ENCODE data around the gene OSCAR.
"Not testable (repeated sequence)": the region's sequence is repeated elsewhere in the genome, so short reads cannot be mapped to it uniquely, and the experiment has no call there.

OSCAR gene

GRCh38 chr19:54109651-54110050 lies 9.0 kb upstream of the OSCAR start:
- Mint-ChIP-seq H3K36me3 (ENCODE audit: low read depth) (peaks cover 53% of the 10 kb centered on the region), H3K9me3 (no peaks in the 10 kb centered on the region), H3K4me1 (ENCODE audit: low read depth) (peaks cover 18% of the 10 kb centered on the region), H3K27ac (no peak overlapping the region), H3K4me3 (no peak overlapping the region), H3K27me3 (ENCODE audit: low read depth) (no peaks in the 10 kb centered on the region)
- DNase-seq (ENCODE audit: low spot score): no peak

GRCh38 chr19:54108496-54108895 lies 7.9 kb upstream of the OSCAR start:
- Mint-ChIP-seq H3K4me3 (no peak overlapping the region), H3K27ac (no peak overlapping the region), H3K36me3 (ENCODE audit: low read depth) (peaks cover 51% of the 10 kb centered on the region), H3K27me3 (ENCODE audit: low read depth) (no peaks in the 10 kb centered on the region), H3K9me3 (no peaks in the 10 kb centered on the region), H3K4me1 (ENCODE audit: low read depth) (peaks cover 9% of the 10 kb centered on the region)
- DNase-seq (ENCODE audit: low spot score): no peak

- no peak for DNase-seq (ENCODE audit: low spot score)
- no peak overlapping the region for H3K27ac Mint-ChIP-seq
- no peaks in the 10 kb centered on the region for H3K9me3 Mint-ChIP-seq
- no peaks in the 10 kb centered on the region for H3K27me3 Mint-ChIP-seq (ENCODE audit: low read depth)
- H3K36me3 Mint-ChIP-seq (ENCODE audit: low read depth): peaks cover 46% of the 10 kb centered on the region
- H3K4me3 Mint-ChIP-seq: no peak overlapping the region
- peaks cover 11% of the 10 kb centered on the region for H3K4me1 Mint-ChIP-seq (ENCODE audit: low read depth)
Measured at GRCh38 chr19:54107876-54108490, 7.4 kb upstream of the OSCAR start.

DNA sequence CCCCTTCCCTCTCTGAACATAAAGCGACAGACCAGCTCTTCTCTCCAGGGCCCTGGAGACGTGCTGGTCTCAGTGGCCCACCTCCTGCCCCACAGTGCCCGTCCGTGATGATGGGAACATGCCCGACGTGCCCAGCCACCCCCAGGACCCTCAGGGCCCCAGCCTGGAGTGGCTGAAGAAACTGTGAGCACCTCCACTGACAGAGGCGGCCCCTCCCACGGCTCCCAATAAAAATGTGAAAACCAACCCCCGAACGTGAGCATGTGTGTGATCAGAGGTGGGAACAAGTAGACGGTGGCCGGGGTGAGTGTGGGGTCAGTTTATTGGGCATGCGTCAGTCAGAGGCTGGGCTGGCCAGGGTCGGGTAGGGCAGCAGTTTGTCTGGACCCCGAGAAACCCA lies 6.1 kb upstream of the OSCAR start:
- DNase-seq (ENCODE audit: low spot score): no peak
- no peak overlapping the region for H3K27ac Mint-ChIP-seq
- peaks cover 15% of the 10 kb centered on the region for H3K4me1 Mint-ChIP-seq (ENCODE audit: low read depth)
- H3K4me3 Mint-ChIP-seq: no peak overlapping the region
- no peaks in the 10 kb centered on the region for H3K9me3 Mint-ChIP-seq
- H3K36me3 Mint-ChIP-seq (ENCODE audit: low read depth): peaks cover 42% of the 10 kb centered on the region
- H3K27me3 Mint-ChIP-seq (ENCODE audit: low read depth): no peaks in the 10 kb centered on the region

DNA sequence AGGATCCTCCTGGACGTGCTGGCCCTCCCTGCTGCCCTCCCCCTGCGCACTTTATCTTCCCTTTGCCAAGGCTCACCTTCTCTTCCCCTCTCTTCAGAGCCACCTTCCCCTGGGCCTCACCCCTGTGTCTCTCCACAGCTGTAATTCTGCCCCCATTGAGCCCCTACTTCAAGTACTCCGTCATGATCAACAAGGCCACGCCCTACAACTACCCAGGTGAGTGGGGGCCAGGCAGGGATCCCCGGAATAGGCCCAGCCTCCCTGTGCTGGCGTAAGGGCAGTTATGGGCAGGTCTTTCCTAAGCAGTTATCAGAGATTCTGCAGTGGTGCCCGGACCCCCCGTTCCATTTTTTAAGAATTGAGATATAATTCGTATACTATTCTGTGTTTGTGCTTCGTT lies 5.2 kb upstream of the OSCAR start:
- H3K4me3 Mint-ChIP-seq: peak overlapping the region; percentile 43
- peaks cover 20% of the 10 kb centered on the region for H3K4me1 Mint-ChIP-seq (ENCODE audit: low read depth)
- peaks cover 40% of the 10 kb centered on the region for H3K36me3 Mint-ChIP-seq (ENCODE audit: low read depth)
- no peak for DNase-seq (ENCODE audit: low spot score)
- H3K27ac Mint-ChIP-seq: peak overlapping the region; percentile 45
- H3K27me3 Mint-ChIP-seq (ENCODE audit: low read depth): no peaks in the 10 kb centered on the region
- H3K9me3 Mint-ChIP-seq: no peaks in the 10 kb centered on the region

DNA sequence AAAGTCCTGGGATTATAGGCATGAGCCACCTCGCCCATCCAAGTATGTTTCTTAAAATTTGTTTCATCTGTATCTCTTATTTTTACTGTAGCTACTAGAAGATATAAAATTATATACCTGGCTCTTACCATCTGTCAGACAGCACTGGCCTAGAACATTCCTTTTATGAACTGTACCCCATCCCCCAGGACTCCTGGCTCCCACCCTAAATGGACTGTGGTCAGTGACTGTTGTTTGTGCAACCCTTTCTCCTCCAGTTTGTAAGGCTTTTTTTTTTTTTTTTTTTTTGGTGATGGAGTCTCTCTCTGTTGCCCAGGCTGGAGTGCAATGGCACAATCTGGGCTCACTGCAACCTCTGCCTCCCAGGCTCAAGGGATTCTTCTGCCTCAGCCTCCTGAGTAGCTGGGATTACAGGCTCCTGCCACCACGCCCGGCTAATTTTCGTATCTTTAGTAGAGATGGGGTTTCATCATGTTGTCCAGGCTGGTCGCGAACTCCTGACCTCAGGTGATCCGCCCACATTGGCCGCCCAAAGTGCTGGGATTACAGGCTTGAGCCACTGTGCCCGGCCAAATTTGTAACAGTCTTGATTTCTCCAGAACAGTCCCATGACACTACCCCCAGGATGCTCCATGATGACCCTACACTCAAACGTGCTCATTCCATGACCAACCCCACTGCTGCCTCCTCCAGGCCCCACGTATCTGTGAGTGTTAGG lies 4.6 kb upstream of the OSCAR start:
- Mint-ChIP-seq H3K36me3 (ENCODE audit: low read depth) (peaks cover 35% of the 10 kb centered on the region), H3K4me3 (peak overlapping the region; percentile 43), H3K4me1 (ENCODE audit: low read depth) (peaks cover 20% of the 10 kb centered on the region), H3K27me3 (ENCODE audit: low read depth) (no peaks in the 10 kb centered on the region), H3K27ac (peak overlapping the region; percentile 31), H3K9me3 (no peaks in the 10 kb centered on the region)
- DNase-seq (ENCODE audit: low spot score): no peak

DNA sequence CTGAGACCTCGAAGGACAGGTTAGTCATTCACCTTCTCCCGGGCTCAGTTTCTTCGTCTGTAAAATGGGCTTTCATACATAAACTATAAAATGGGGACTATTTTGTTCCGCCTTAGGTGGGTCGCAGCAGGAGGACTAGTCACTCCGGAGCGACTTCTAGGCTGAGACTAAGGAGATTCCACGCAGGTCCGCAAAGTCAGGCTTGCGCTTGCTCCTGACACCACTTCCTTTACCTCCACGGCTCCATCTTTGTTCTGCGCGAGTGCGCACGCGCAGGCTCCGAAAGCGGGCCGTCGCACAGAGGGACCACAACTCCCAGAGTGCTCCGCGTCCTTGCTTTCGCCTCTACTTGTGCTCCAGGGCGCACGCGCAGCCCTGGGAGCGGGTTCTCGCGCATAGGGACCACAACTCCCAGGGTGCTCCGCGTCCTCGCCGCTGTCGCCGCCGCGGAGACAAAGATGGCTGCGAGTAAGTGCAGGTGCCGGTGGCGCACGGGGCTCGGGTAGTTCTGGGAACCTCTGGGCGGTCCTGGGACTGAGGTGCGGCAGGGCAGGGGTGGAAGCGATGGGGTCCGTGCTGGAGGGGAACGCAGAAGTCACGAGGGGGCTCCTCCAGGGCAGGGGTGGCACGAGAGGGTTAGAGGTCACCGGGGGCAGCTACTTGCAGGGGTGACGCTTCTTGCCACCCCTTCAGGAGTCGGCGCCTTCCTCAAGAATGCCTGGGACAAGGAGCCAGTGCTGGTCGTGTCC lies 2.0 kb upstream of the OSCAR start, which contains the start of gene NDUFA3:
TSS of gene NDUFA3 (plus strand) at position 435 of the 749 bp plus-strand sequence. CDS start at position 459, 24 bp downstream.
- peaks cover 6% of the 10 kb centered on the region for H3K27me3 Mint-ChIP-seq (ENCODE audit: low read depth)
- DNase-seq (ENCODE audit: low spot score): peak; percentile 99
- peaks cover 26% of the 10 kb centered on the region for H3K36me3 Mint-ChIP-seq (ENCODE audit: low read depth)
- H3K4me1 Mint-ChIP-seq (ENCODE audit: low read depth): peaks cover 20% of the 10 kb centered on the region
- H3K4me3 Mint-ChIP-seq: peak within 1 kb of the TSS; percentile 97
- peak within 1 kb of the TSS; percentile 95 for H3K27ac Mint-ChIP-seq
- H3K9me3 Mint-ChIP-seq: no peaks in the 10 kb centered on the region

- Mint-ChIP-seq H3K4me1 (ENCODE audit: low read depth) (peaks cover 22% of the 10 kb centered on the region), H3K27me3 (ENCODE audit: low read depth) (peaks cover 13% of the 10 kb centered on the region)
- H3K27ac Mint-ChIP-seq; H3K4me3 Mint-ChIP-seq; H3K36me3 Mint-ChIP-seq (ENCODE audit: low read depth); H3K9me3 Mint-ChIP-seq; DNase-seq (ENCODE audit: low spot score): not testable (repeated sequence)
Measured at GRCh38 chr19:54099903-54100255, 724 bp downstream of the OSCAR start.

GRCh38 chr19:54099190-54099902 lies 1.3 kb downstream of the OSCAR start:
- H3K9me3 Mint-ChIP-seq: no peaks in the 10 kb centered on the region
- no peaks in the 10 kb centered on the region for H3K36me3 Mint-ChIP-seq (ENCODE audit: low read depth)
- no peak overlapping the region for H3K27ac Mint-ChIP-seq
- H3K27me3 Mint-ChIP-seq (ENCODE audit: low read depth): peaks cover 17% of the 10 kb centered on the region
- H3K4me3 Mint-ChIP-seq: no peak overlapping the region
- no peak for DNase-seq (ENCODE audit: low spot score)
- peaks cover 24% of the 10 kb centered on the region for H3K4me1 Mint-ChIP-seq (ENCODE audit: low read depth)

- H3K36me3 Mint-ChIP-seq (ENCODE audit: low read depth): no peaks in the 10 kb centered on the region
- H3K4me3 Mint-ChIP-seq: peak overlapping the region; percentile 44
- H3K27ac Mint-ChIP-seq: peak overlapping the region; percentile 35
- no peaks in the 10 kb centered on the region for H3K9me3 Mint-ChIP-seq
- peaks cover 23% of the 10 kb centered on the region for H3K27me3 Mint-ChIP-seq (ENCODE audit: low read depth)
- DNase-seq (ENCODE audit: low spot score): no peak
- H3K4me1 Mint-ChIP-seq (ENCODE audit: low read depth): peaks cover 19% of the 10 kb centered on the region
Measured at GRCh38 chr19:54096617-54097106, 3.9 kb downstream of the OSCAR start.

GRCh38 chr19:54095859-54096616 lies 4.6 kb downstream of the OSCAR start:
- H3K27ac Mint-ChIP-seq: peak overlapping the region; percentile 35
- not testable (repeated sequence) for H3K36me3 Mint-ChIP-seq (ENCODE audit: low read depth)

DNA sequence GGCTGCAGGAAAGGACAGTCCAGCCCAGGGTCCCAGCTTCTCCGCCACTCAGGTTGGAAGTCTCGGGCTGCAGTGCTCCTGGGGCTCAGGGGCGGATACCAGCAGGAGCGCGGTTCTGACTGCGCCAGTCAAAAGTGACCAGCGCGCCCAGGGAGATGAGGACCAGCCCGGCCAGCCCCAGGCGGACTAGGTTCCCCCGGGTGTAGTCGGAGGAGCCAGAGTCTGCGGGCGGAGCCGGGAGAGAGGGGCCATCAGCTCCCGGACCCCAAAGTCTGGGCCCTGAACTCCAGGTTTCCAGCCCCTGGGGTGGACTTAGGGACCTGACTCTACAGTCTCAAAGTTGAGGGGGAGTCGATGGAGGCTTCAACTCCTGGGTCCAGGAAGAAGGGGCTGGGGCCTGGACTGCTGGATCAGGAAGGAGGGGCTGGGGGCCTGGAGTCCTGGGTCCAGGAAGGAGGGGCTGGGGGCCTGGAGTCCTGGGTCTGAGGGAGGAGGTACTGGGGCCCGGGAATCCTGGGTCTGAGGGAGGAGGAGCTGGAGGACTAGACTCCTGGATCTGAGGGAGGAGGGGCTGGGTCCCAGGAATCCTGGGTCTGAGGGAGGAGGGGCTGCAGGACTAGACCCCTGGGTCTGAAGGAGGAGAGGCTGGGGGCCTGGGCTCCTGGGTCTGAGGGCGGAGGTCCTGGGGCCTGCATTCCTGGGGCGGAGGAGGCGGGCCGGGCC lies 5.3 kb downstream of the OSCAR start:
- H3K9me3 Mint-ChIP-seq: no peaks in the 10 kb centered on the region
- DNase-seq (ENCODE audit: low spot score): no peak
- no peak overlapping the region for H3K27ac Mint-ChIP-seq
- H3K4me1 Mint-ChIP-seq (ENCODE audit: low read depth): peaks cover 13% of the 10 kb centered on the region
- H3K27me3 Mint-ChIP-seq (ENCODE audit: low read depth): peaks cover 23% of the 10 kb centered on the region
- no peaks in the 10 kb centered on the region for H3K36me3 Mint-ChIP-seq (ENCODE audit: low read depth)
- H3K4me3 Mint-ChIP-seq: no peak overlapping the region

More at GRCh38 chr19:54095859-54096616, 4.6 kb downstream of the OSCAR start:
- Mint-ChIP-seq H3K4me3 (peak overlapping the region; percentile 80), H3K4me1 (ENCODE audit: low read depth) (peaks cover 16% of the 10 kb centered on the region), H3K27me3 (ENCODE audit: low read depth) (peaks cover 23% of the 10 kb centered on the region)
- peak; percentile 42 for DNase-seq (ENCODE audit: low spot score)
- H3K9me3 Mint-ChIP-seq: not testable (repeated sequence)
